Measurements from ENCODE around the gene GSG1. TPM values are rescaled to one million over a fixed set of nuclear protein-coding genes. Genes with fewer than 3 reads are reported as not detected.

GSG1 gene
- total RNA-seq, 1 experiment from 2014 or later = not detected

- TF ChIP-seq ZNF274 (IDR thresholded peaks at IDR 0.05; ENCODE audit: low read depth, low read length) (no peak), EZH2phosphoT487 (IDR thresholded peaks at IDR 0.05; ENCODE audit: borderline replicate concordance) (no peak)
Observed at GRCh38 chr12:13049816-13050215, 53.7 kb downstream of the GSG1 start (continued).

GRCh38 chr12:13046964-13047363 is 56.5 kb downstream of the GSG1 start:
- CTCF ChIA-PET = interaction anchor here (1.4 kb wide), 1 partner anchor 165 kb away, joined by 3 read pairs; no protein-coding TSS in a partner anchor

More at GRCh38 chr12:13046964-13047363, 56.5 kb downstream of the GSG1 start:
- no TSS peak for BruUV-seq (replicated peaks)
- Histone ChIP-seq H3K4me1 (ENCODE audit: control insufficient read depth in 1 of 2, insufficient read depth in 2 of 2, low read length in 2 of 2) (peaks cover 5 to 14% of the 10 kb centered on the region in 2 experiments; a peak in 3 of 4 replicates), H3K27ac (ENCODE audit: low read depth, low read length) (no peak overlapping the region), H3K9me2 (ENCODE audit: insufficient read depth) (no peaks in the 10 kb centered on the region), H3K9ac (ENCODE audit: low read length) (no peak overlapping the region), H3K4me2 (ENCODE audit: low read length) (no peak overlapping the region), H4K20me1 (ENCODE audit: insufficient read depth) (no peaks in the 10 kb centered on the region), H3K27me3 (ENCODE audit: insufficient read depth, low read length) (no peaks in the 10 kb centered on the region), H3K79me2 (ENCODE audit: insufficient read depth, low read length) (peaks cover 12% of the 10 kb centered on the region), H3K9me3 (ENCODE audit: control insufficient read depth in 1 of 2, insufficient read depth in 1 of 2, low read depth in 1 of 2, low read length in 2 of 2) (no peaks in the 10 kb centered on the region), H2AFZ (ENCODE audit: low read depth, low read length, poor library complexity, severe bottlenecking) (no peak overlapping the region), H3K4me3 (replicated peaks in 1 of 2; ENCODE audit: low read depth in 1 of 2, low read length in 2 of 2) (no peak overlapping the region), H3K36me3 (ENCODE audit: control insufficient read depth in 1 of 2, insufficient read depth in 2 of 2, low read length in 2 of 2) (no peaks in the 10 kb centered on the region)
- ChIA-PET POLR2A (no interaction called here), RAD21 (ENCODE audit: low non-redundant PET in 1 of 2, low total read pairs in 2 of 2, uncharacterized antibody in 2 of 2, unreplicated experiment in 2 of 2) (no interaction called here)
- no peak for TF ChIP-seq YY1 (IDR thresholded peaks at IDR 0.05; ENCODE audit: extremely low read depth, insufficient replicate concordance, low read depth, low read length)
- TF ChIP-seq TCF7L2 (IDR thresholded peaks at IDR 0.05; ENCODE audit: borderline replicate concordance, extremely low read depth, insufficient read depth, insufficient read length) = no peak
- TF ChIP-seq EZH2 (IDR thresholded peaks at IDR 0.05) = no peak
- no peak for TF ChIP-seq EGR1 (IDR thresholded peaks at IDR 0.05; ENCODE audit: low read depth)
- TF ChIP-seq ZBTB33 (IDR thresholded peaks at IDR 0.05; ENCODE audit: extremely low read depth, insufficient replicate concordance, low read length) = no peak
- TF ChIP-seq MAX (IDR thresholded peaks at IDR 0.05) = no peak
- intact Hi-C loops (cut with micrococcal nuclease) = no loop called here
- DNase-seq (ENCODE audit: low read depth, low spot score) = no peak
- ATAC-seq = no peak
